Tibial nerve (tissue), 4 donors: ENCODE results near the gene IER2. TPM values are rescaled to one million over a fixed set of nuclear protein-coding genes. Genes with fewer than 3 reads are reported as not detected.
A peak's percentile ranks its signal among the peaks of the same experiment; 100 is the strongest.

ENCODE experiments used
- DNase-seq, 2 donors: peaks; one replicate each; pipeline ENCODE4 v3.0.0-alpha.2; 2019; ENCODE audit warnings: low spot score in 2 of 2
- H3K27ac ChIP-seq, 4 donors: fragments of 200-600 bp; sonication (generic) in 3 of 4; one replicate each; pipeline ENCODE4 v1.5.1; 2017 to 2019; ENCODE audit warnings: mild to moderate bottlenecking in 1 of 4
- H3K27me3 ChIP-seq, 2 donors: fragments of 200-600 bp; sonication (generic) in 1 of 2; one replicate each; pipeline versions ENCODE4 v1.5.1 to v1.6.0; 2017 to 2019
- H3K36me3 ChIP-seq, 3 donors: fragments of 200-600 bp; sonication (generic); one replicate each; pipeline ENCODE4 v1.5.1; 2018 to 2019
- H3K4me1 ChIP-seq, 4 donors: fragments of 200-600 bp; sonication (generic) in 3 of 4; one replicate each; pipeline ENCODE4 v1.5.1; 2017 to 2019
- H3K4me3 ChIP-seq, 4 donors: fragments of 200-600 bp; sonication (generic) in 3 of 4; one replicate each; pipeline ENCODE4 v1.5.1; 2017 to 2019; ENCODE audit warnings: mild to moderate bottlenecking in 1 of 4, moderate library complexity in 1 of 4
- H3K9me3 ChIP-seq, 4 donors: fragments of 200-600 bp; sonication (generic) in 3 of 4; one replicate each; pipeline ENCODE4 v1.5.1; 2017 to 2019
- CTCF ChIP-seq, 5 experiments: fragments of 200-600 bp in 3 of 5; fragments of 450-650 bp in 2 of 5; sonication (generic) in 3 of 5; IDR thresholded peaks; one replicate each; pipeline ENCODE4 v1.5.1; 2016 to 2019; ENCODE audit warnings: antibody characterized with exemption in 5 of 5, mild to moderate bottlenecking in 3 of 5, moderate library complexity in 2 of 5
- EP300 ChIP-seq, 2 donors: sonication (generic); formaldehyde crosslinking; IDR thresholded peaks; one replicate each; pipeline ENCODE4 v1.6.1; 2017; ENCODE audit warnings: antibody characterized with exemption in 2 of 2, mild to moderate bottlenecking in 1 of 2
- POLR2A ChIP-seq, 2 donors: fragments of 450-650 bp; IDR thresholded peaks; one replicate each; pipeline ENCODE4 v1.6.1; 2017; ENCODE audit warnings: antibody characterized with exemption in 2 of 2, mild to moderate bottlenecking in 2 of 2, moderate library complexity in 2 of 2
- WGBS, 2 donors: methylation state at CpG; one replicate each; pipeline ENCODE4 v1.1.5; 2018; 5-methylcytosine and 5-hydroxymethylcytosine counted together
- total RNA-seq, 4 donors: library from RNA; depleted of rRNA; stranded (reverse); fragments of >200 nt; gene quantifications; one replicate each; pipeline ENCODE4 v1.1.0, GENCODE V29; 2016

Gene IER2
- total RNA-seq = 10 to 100 TPM; 37.3 to 77.4 (median 58.3) TPM

GRCh38 chr19:13150187-13150930 is at the start of gene IER2, which contains the start of gene STX10:
Gene IER2, plus strand, starts transcription at chr19:13150411. Its CDS starts 2,776 bp downstream, at chr19:13153187.
Gene STX10, minus strand, starts transcription at chr19:13150375. Its CDS starts 202 bp downstream, at chr19:13150173.
- peaks cover 3 to 60% (median 13%) of the 10 kb centered on the region in 4 donors for H3K4me1 ChIP-seq
- peak; percentile 92 for DNase-seq
- H3K27me3 ChIP-seq = no peaks in the 10 kb centered on the region
- H3K9me3 ChIP-seq = no peaks in the 10 kb centered on the region
- 1 to 3% methylated on average over 28 to 36 of the region's 51 CpGs for WGBS, 2 donors
- peak; percentile 54 to 86 (median 76) for TF ChIP-seq CTCF (IDR thresholded peaks at IDR 0.05)
- TF ChIP-seq POLR2A (IDR thresholded peaks at IDR 0.05) = peak; percentile 55 to 84
- peak; percentile 81 to 98 for TF ChIP-seq EP300 (IDR thresholded peaks at IDR 0.05)
- H3K36me3 ChIP-seq = peaks cover 0 to 16% (median 0%) of the 10 kb centered on the region in 3 donors
- peak within 1 kb of the TSS; percentile 98 to 100 (median 98) for H3K27ac ChIP-seq
- peak within 1 kb of the TSS; percentile 66 to 87 (median 84) for H3K4me3 ChIP-seq

GRCh38 chr19:13100841-13101589 is 49.2 kb upstream of the IER2 start:
- H3K4me3 ChIP-seq = peak overlapping the region in 3 of 4 donors; percentile 52 to 61 (median 57)
- no peak for DNase-seq
- no peaks in the 10 kb centered on the region for H3K27me3 ChIP-seq
- peaks cover 0 to 15% (median 0%) of the 10 kb centered on the region in 3 donors for H3K36me3 ChIP-seq
- no peaks in the 10 kb centered on the region for H3K9me3 ChIP-seq
- TF ChIP-seq POLR2A (IDR thresholded peaks at IDR 0.05) (no peak), CTCF (IDR thresholded peaks at IDR 0.05) (peak in 1 of 5 experiments; percentile 10)
- peaks cover 0 to 79% (median 43%) of the 10 kb centered on the region in 4 donors for H3K4me1 ChIP-seq
- WGBS, 2 donors = 51 to 66% methylated on average over 11 to 13 of the region's 18 CpGs
- peak overlapping the region in 3 of 4 donors; percentile 84 to 93 (median 88) for H3K27ac ChIP-seq

GRCh38 chr19:13101590-13102415 is 48.4 kb upstream of the IER2 start:
- Histone ChIP-seq H3K27ac (peak overlapping the region; percentile 41 to 93 (median 84)), H3K4me1 (peaks cover 0 to 71% (median 36%) of the 10 kb centered on the region in 4 donors), H3K27me3 (no peaks in the 10 kb centered on the region), H3K9me3 (no peaks in the 10 kb centered on the region), H3K4me3 (peak overlapping the region; percentile 27 to 61 (median 54)), H3K36me3 (peaks cover 0 to 18% (median 0%) of the 10 kb centered on the region in 3 donors)
- WGBS, 2 donors = 64 to 65% methylated on average over 7 of the region's 7 CpGs
- DNase-seq = no peak
- TF ChIP-seq POLR2A (IDR thresholded peaks at IDR 0.05) (no peak), CTCF (IDR thresholded peaks at IDR 0.05) (no peak), EP300 (IDR thresholded peaks at IDR 0.05) (no peak)

- Histone ChIP-seq H3K36me3 (peaks cover 0 to 23% (median 0%) of the 10 kb centered on the region in 3 donors), H3K4me1 (peaks cover 0 to 68% (median 35%) of the 10 kb centered on the region in 4 donors), H3K9me3 (no peaks in the 10 kb centered on the region), H3K27me3 (no peaks in the 10 kb centered on the region), H3K4me3 (peak overlapping the region; percentile 27 to 61 (median 54)), H3K27ac (peak overlapping the region; percentile 41 to 93 (median 84))
- DNase-seq = no peak
- 8 to 12% methylated on average over 6 to 7 of the region's 7 CpGs for WGBS, 2 donors
- TF ChIP-seq CTCF (IDR thresholded peaks at IDR 0.05) (no peak), POLR2A (IDR thresholded peaks at IDR 0.05) (no peak), EP300 (IDR thresholded peaks at IDR 0.05) (no peak)
These were observed 47.9 kb upstream of the IER2 start for GRCh38 chr19:13102416-13102665.
